Activated CD8-positive, alpha-beta memory T cell treated with anti-CD3 and anti-CD28 coated beads for 4 hours (primary cell): ENCODE results near the gene RAD51AP1.

Experiments used
- DNase-seq, 2 donors: peaks; one replicate each; pipeline ENCODE4 v3.0.0-alpha.2; 2020; ENCODE audit warnings: low read depth in 2 of 2

The RAD51AP1 gene

DNA sequence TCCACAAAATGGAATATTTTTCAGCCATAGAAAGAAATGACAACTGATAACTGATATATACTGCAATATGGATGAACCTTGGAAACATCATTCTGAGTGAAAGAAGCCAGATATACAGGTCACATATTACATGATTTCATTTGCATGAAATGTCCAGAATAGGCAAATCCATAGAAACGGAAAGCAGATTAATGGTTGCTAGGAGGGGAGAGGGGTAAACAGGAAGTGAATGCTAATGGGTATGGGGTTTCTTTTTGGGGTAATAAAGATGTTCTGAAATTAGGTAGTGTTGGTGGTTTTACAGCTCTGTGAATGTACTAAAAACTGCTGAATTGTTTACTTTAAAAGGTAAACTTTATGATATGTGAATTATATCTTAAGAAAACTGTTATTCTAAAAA is 6.5 kb downstream of the RAD51AP1 start:
- DNase-seq, result no peak

DNA sequence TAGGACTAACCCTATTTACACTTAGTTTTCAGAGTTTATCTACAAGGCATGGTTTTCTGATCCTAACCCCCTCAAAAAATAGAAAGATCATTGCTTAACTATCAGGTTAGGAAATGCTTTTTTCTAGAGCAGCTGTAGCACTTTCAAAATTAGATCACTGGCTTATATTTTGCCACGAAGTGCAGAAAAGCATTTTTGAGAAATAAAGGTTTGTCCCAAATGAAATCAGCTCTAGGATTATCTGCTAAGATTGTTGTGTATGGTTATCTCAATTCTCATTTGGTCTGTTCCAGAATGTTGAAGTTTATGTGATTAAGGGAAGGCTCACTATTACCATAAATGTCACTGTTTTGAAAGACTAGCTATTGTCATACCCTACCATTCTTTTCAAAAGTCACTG is 13.5 kb downstream of the RAD51AP1 start:
- no peak for DNase-seq

- no peak for DNase-seq
Observed at GRCh38 chr12:4553943-4554342, 15.3 kb downstream of the RAD51AP1 start.

GRCh38 chr12:4555804-4556203 is 17.1 kb downstream of the RAD51AP1 start:
- no peak for DNase-seq

DNA sequence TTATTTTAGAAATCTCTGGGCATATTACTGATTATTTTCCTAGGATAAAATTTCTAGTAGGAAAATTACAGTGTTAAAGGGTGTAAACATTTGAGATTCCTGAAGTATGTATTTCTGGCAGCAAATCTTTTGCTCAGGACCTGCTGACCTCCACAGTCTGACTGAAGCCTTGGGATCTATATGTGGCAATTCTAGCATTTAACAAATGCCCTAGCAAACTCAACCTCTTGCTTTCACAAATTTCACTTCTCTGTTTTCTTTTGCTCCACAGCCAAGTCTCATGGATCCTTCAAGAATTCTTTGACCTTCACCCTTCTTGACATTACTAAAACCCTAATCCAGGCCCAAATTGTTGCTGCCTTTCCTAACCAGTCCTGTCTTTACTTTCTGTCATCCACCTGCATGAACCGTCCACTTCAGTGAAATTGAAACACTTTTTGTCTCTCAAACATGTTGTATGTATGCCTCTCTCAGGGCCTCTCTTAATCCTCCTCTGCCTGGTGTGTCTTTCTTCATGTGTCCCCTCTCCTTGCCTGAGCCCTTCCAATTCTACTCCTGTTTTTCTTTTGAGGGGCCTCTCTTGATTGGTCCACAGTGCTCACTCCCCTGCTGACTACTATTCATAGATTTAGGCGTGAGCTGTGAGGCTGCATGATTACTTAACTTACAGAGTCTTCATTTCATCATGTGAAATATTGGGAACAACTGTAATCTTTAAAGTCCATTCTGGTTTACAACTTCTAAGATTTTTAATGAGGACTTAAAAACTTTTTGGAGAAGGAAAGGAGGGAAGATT is 18.2 kb downstream of the RAD51AP1 start:
- DNase-seq, result no peak

DNA sequence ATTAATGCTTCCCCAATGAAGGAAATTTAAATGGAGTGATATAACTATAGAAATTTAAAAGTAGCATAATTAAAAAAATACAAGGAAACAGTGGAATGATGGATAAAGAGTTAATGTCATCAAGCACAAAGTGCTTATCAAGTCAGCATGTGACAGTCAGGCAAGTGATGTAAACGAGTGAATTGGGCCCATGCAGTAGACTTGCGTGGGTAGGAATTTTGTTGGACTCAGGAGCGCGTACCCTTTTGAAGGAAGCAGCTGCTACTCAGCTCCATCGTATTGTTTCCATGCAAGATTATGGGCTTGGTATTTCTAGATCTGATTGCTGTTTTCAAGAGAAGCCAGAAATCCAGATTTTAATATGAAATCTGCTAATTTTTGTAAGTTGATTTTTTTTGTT is 18.9 kb downstream of the RAD51AP1 start:
- DNase-seq, result no peak

DNA sequence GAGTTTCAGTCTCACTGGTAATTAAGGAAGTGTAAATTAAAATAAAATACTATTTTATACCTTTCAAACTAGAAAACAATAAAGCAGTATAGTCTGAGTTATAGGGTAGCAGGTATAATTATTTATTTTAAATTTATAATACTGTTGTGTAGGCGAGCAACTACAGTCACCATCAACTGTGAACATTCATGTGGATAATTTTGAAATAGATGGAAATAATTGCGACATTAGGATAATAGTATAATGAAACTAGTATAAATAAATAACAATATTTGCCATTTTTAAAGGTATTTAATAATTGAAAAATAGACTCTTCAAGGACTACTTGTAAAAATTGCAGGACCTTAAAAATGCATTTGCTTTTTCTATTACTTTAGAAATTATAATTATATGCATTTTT is 19.5 kb downstream of the RAD51AP1 start:
- DNase-seq, result no peak

- DNase-seq, result no peak
Observed at GRCh38 chr12:4562034-4562657, 23.5 kb downstream of the RAD51AP1 start, which contains the start of gene DYRK4. DYRK4 (plus strand) TSS chr12:4562208; CDS start chr12:4562246, 38 bp downstream.

- DNase-seq, result no peak
Observed at GRCh38 chr12:4563336-4563735, 24.6 kb downstream of the RAD51AP1 start.

GRCh38 chr12:4564818-4565217 is 26.1 kb downstream of the RAD51AP1 start:
- DNase-seq, result no peak

GRCh38 chr12:4566474-4566873 is 27.8 kb downstream of the RAD51AP1 start:
- DNase-seq, result no peak

GRCh38 chr12:4567073-4567881 is 28.6 kb downstream of the RAD51AP1 start:
- no peak for DNase-seq

- no peak for DNase-seq
Observed at GRCh38 chr12:4569261-4569660, 30.6 kb downstream of the RAD51AP1 start.

DNA sequence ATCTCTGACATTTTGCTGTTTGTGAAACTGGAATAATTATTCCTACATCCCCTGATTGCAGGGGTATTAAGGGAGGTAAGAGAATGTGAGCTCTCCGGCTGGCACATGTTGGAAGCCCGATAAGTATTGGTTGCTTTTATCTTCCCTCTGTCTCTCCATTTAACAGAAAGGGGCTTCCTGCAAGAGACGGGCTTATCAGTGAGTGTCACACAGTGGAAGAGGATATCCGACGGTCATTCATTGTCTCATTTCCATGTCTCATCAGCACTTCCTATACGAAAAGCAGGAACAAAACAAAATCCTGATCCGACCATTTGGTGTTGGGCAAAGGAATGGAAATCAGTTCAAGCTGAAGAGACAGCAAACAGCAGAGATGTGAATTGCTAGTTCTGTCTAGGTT is 34.0 kb downstream of the RAD51AP1 start:
- DNase-seq, result no peak

- no peak for DNase-seq
Observed at GRCh38 chr12:4579305-4580102, 40.8 kb downstream of the RAD51AP1 start.

DNA sequence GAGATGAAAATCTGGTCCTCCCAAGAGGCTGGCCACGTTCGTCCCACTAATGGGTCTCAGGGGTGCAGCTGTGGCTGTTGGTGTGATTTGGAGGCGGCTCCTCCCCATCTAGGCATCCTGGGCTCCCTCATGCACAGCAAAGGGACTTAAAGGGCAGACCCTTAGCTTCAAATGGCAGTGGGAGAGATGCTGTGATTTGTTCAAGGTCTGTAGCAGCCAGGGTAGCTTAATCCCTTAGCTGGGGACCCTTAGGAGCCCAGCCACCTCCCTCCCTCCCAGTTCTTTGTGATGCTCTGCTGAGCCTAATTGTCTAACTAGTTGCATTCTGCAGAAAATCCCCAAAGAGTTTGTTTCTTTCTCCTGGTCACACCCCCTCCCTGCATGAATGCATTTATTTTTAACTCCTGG is 41.6 kb downstream of the RAD51AP1 start:
- no peak for DNase-seq

- no peak for DNase-seq
Observed at GRCh38 chr12:4584281-4584680, 45.6 kb downstream of the RAD51AP1 start.

- DNase-seq, result no peak
Observed at GRCh38 chr12:4584896-4585295, 46.2 kb downstream of the RAD51AP1 start.

DNA sequence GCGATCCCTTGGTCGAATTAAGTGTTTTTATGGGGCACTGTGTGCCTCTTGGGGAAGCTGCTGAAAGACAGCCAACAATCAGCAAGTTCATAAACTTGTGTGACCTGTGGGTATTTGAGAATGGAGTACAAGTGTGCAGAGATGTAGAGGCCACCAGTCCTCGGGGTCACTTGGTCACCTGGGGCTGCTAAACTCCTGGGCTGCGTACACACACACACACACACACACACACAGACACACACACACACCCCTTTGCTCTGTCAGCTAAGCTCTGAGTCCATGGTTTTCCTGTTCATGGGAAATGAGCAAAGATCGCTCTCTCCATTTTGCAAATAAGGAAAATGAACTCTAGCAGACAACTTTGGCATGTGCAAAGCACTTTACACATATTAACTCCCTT is 47.8 kb downstream of the RAD51AP1 start:
- DNase-seq, result no peak

- DNase-seq, result no peak
Observed at GRCh38 chr12:4587108-4587507, 48.4 kb downstream of the RAD51AP1 start.

DNA sequence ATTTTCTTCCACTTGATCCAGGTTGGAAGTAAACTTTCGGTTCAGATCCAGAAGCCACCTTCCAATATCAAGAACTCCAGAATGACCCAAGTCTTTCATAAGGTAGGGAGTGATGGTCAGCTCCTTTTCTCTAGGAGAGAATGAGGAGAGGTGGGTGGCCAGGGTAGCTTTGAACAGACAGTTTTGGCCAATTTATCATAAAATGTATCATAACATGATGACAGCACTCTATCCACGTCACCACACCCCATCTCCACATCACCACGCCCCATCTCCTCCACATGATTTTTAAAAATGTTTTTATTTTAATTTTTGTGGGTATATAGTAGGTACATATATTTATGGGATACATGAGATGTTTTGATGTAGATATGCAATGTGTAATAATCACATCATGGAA is 50.2 kb downstream of the RAD51AP1 start:
- DNase-seq, result no peak

- no peak for DNase-seq
Observed at GRCh38 chr12:4589941-4590340, 51.3 kb downstream of the RAD51AP1 start.
